IPS-NIHi7 (cell line): ENCODE measurements around the gene DUXB.

Experiments used
- DNase-seq: peaks from one replicate; pipeline ENCODE4 v3.0.0; 2012; ENCODE audit warnings: mixed read lengths; ENCODE audit errors: extremely low spot score

DUXB gene

DNA sequence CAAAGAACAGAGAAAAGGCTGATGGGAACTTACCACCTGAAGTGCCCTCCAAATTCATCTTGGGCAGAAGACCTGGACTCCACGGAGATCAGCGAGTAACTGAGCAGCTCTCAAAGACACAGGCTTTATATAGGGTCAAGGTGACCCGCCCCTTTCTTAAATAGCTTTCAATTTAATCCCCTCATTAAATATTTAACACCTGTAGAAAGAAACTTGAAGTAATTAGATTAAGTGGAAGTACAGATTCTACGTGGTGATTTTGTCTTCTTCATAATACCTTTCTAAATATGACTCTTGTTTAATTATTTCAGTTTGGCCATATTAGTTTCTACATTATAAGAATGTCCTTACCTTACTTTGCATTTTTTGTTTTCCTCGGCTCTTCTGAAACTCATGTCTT lies at the start of gene DUXB:
Gene DUXB (minus strand): TSS at position 101 of the 400 bp plus-strand sequence. CDS start 43 bp downstream, at position 58.
- DNase-seq, result no peak

- DNase-seq, result no peak
Observed at GRCh38 chr16:75750528-75750927, 49.3 kb upstream of the DUXB start.

- no peak for DNase-seq
Observed at GRCh38 chr16:75746359-75746758, 45.1 kb upstream of the DUXB start.

- no peak for DNase-seq
Observed at GRCh38 chr16:75745823-75746222, 44.6 kb upstream of the DUXB start.

GRCh38 chr16:75745242-75745641 lies 44.0 kb upstream of the DUXB start:
- no peak for DNase-seq

- no peak for DNase-seq
Observed at GRCh38 chr16:75742424-75743047, 41.3 kb upstream of the DUXB start.

DNA sequence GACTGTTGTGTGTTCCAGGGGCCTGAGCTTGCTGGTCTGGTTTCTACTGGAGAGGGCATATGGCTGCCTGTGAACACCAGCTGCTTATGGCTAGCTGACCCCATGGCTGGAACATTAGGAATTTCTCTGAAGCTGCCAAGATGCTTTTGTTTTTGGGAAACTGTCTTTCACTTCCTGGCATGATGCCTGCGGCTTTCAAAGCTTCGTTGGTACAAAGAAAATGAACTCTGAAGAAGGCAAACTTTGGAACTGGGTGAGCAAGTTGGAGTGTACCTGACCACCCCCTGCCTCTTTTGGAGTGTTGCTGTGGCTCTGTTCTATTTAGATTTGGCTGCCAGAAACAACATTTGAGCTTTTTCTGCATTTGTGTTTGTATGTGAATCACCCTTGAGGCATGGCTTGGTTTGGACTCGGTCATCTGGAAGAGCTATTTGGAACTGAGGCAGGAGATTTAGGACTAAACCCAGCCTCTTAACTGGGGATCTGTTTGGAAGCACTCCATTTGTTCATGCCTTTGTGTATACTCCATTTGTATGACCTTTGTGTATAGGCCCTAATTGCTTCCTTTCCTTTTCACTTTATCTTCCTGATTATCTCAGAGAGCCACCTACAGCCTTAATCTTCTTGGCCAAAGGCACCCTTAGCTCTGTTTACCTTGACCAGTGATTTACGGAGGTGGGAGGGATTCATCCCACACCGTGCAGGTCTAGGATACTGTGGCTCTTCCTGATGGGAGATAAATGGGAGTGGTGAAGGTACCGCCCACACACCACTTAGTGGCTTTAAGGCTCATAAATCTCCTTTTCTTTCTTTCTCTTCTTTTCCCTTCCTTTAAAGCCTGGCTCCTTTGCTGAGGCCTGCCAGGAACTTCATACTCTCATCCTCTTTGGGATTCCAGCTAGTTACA lies 32.3 kb upstream of the DUXB start:
- DNase-seq, result peak; percentile 21

DNA sequence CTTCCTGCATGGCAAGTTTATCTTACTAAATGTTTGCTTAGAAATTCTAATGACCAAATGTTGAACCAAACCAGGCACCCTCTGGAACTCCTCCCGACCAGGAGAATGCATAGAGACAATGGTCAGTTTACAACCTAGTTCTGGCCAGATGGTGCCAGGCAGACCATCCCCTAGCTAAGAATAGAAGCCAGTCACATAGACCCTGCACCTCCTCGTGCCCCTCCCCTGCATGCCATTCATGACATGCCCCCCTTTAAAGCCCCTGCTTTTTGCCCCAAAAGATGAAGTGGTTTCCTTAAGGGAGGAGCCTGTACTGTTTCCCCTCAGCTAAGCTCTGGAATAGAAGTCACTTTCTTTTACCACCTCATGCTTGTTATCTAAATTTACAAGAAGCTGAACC lies 31.6 kb upstream of the DUXB start:
- DNase-seq, result no peak

DNA sequence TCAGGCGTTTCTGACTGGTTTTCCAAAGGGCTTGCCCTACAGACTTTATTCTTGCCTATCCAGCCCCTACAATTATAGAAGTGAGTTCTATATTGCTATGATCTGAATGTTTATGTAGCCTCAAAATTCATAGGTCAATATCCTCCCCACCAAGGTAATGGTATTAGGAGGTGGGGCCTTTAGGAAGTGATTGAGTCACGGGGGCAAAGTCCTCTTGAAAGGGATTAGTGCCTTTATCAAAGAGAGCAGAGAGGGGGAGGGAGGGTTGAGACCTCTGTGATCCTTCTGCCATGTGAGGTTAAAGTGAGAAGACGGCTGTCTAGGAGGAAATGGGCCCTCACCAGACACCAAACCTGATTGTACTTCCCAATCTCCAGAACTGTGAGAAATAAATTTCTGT lies 26.0 kb upstream of the DUXB start:
- DNase-seq, result no peak

GRCh38 chr16:75726390-75726789 lies 25.1 kb upstream of the DUXB start, which contains the start of gene CPHXL:
TSS of gene CPHXL (minus strand) at chr16:75726490. CDS start at chr16:75726442, 48 bp downstream.
- DNase-seq, result no peak

DNA sequence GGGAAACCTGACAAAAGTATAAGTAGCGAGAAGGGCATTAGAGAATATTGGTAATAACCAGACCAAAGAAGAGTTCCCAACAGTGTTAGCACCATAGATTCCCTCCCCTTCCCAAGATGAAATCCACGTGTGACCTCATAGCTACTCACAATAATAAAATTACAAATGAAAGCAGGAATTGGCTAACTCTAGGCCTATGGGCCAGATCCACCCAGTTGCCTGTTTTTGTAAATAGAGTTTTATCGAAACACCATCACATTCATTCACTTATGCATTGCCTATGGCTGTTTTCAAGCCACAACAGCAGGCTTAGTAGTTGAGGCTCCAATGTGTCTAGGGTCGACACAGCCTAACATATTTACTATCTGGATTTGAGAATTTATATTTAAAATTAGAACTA lies 17.2 kb upstream of the DUXB start:
- no peak for DNase-seq

- DNase-seq, result no peak
Observed at GRCh38 chr16:75714661-75715060, 13.4 kb upstream of the DUXB start.

- DNase-seq, result no peak
Observed at GRCh38 chr16:75710344-75710743, 9.1 kb upstream of the DUXB start.

DNA sequence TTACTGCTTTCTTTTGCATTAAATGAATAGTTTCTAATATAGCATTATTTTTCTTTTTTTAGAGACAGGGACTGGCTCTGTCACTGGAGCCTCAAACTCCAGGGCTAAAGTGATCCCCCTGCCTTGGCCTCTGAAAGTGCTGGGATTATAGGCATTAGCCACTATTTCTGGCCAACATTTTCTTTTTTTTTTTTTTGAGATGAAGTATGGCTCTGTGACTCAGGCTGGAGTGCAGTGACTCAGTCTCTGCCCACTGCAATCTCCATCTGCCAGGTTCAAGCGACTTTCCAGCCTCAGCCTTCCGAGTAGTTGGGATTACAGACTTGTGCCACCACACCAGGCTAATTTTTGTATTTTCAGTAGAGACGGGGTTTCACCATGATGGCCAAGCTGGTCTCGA lies 2.0 kb upstream of the DUXB start:
- no peak for DNase-seq

DNA sequence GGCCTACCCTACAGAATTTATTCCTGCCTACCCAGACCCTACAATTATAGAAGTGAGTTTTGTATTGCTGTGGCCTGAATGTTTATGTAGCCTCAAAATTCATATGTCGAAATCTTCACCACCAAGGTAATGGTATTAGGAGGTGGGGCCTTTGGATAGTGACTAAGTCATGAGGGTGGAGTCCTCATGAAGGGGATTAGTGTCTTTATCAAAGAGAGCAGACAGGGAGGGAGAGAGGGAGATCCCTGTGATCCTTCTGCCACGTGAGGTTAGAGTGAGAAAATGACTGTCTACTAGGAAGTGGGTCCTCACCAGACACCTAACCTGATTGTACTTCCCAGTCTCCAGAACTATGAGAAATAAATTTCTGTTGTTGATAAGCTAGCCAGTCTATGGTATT lies 981 bp upstream of the DUXB start:
- DNase-seq, result no peak

DNA sequence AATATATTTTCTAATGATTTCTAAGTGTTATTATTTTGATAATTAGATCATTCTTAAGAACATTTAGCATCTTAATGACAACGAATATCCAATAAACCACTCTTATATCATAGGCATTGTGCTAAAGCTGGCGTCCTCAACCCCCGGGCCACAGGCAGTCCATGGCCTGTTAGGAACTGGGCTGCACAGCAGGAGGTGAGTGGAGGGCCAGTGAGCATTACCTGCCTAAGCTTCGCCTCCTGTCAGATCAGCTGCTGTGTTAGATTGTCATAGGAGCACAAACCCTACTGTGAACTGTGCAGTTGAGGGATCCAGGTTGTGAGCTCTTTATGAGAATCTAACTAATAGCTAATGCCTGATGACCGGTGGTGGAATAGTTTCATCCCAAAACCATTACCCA lies 3.7 kb downstream of the DUXB start:
- DNase-seq, result no peak

DNA sequence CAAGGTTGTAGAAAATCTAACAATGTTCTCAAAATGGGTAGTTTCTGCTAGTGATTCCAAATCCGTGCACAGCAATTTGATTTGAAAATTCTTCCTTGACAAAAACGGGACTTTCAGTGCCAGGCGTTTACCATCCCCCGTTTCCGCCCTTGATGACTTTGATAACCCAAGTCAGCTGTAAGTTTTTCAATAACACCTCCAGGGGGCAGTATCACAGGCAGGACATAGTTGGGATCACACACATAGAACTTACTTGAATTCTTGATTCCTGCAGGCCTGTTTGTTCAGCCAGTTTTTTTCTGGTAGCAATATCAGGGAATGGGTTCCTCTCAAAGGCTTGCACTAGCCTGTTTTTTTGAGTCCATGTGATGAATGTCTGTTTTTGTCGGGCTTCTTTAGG lies 5.6 kb downstream of the DUXB start:
- DNase-seq, result peak; percentile 45

DNA sequence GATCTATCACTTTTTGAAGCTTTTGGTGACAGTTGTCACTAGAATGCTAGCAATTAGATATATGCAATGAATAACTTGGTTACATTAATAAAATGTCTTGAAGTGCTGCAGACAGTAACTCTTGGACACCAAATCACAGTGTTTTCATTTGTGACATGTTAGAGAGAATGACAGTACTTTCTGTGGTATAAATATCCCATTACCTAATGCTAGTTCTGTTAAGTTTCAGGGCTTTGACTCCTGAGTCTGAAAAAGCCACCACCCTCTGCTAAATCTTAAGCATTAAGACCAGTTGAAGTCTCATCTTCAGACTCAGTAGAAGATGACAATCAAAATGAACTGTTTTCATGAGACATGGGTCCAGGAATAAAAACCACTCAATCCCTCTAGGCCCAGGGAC lies 13.9 kb downstream of the DUXB start:
- no peak for DNase-seq

GRCh38 chr16:75682308-75682707 lies 19.0 kb downstream of the DUXB start:
- DNase-seq, result no peak

GRCh38 chr16:75679366-75679765 lies 21.9 kb downstream of the DUXB start:
- no peak for DNase-seq

GRCh38 chr16:75676909-75677308 lies 24.4 kb downstream of the DUXB start, which contains the start of gene CPHXL2:
TSS of gene CPHXL2 (minus strand) at chr16:75677009. CDS start at chr16:75676999, 10 bp downstream.
- no peak for DNase-seq

GRCh38 chr16:75667503-75667902 lies 33.8 kb downstream of the DUXB start:
- no peak for DNase-seq

GRCh38 chr16:75660726-75661302 lies 40.4 kb downstream of the DUXB start:
- no peak for DNase-seq
